Measurements from ENCODE around the gene PPARG.

DNA sequence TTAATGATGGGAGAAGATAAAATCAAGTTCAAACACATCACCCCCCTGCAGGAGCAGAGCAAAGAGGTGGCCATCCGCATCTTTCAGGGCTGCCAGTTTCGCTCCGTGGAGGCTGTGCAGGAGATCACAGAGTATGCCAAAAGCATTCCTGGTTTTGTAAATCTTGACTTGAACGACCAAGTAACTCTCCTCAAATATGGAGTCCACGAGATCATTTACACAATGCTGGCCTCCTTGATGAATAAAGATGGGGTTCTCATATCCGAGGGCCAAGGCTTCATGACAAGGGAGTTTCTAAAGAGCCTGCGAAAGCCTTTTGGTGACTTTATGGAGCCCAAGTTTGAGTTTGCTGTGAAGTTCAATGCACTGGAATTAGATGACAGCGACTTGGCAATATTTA, 127.9 kb downstream of the PPARG start:
- TF ChIP-seq, protein P1, sequence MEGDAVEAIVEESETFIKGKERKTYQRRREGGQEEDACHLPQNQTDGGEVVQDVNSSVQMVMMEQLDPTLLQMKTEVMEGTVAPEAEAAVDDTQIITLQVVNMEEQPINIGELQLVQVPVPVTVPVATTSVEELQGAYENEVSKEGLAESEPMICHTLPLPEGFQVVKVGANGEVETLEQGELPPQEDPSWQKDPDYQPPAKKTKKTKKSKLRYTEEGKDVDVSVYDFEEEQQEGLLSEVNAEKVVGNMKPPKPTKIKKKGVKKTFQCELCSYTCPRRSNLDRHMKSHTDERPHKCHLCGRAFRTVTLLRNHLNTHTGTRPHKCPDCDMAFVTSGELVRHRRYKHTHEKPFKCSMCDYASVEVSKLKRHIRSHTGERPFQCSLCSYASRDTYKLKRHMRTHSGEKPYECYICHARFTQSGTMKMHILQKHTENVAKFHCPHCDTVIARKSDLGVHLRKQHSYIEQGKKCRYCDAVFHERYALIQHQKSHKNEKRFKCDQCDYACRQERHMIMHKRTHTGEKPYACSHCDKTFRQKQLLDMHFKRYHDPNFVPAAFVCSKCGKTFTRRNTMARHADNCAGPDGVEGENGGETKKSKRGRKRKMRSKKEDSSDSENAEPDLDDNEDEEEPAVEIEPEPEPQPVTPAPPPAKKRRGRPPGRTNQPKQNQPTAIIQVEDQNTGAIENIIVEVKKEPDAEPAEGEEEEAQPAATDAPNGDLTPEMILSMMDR (IDR thresholded peaks at IDR 0.05; ENCODE audit: poor library complexity): no peak
- TF ChIP-seq EZH2 (IDR thresholded peaks at IDR 0.05; ENCODE audit: borderline replicate concordance): no peak

All from hepatocyte (in vitro differentiated cells).